B cell (primary cell): ENCODE measurements around the gene ZMYM4. TPM values are rescaled to one million over a fixed set of nuclear protein-coding genes. Genes with fewer than 3 reads are reported as not detected.
"Not testable (repeated sequence)": the region's sequence is repeated elsewhere in the genome, so short reads cannot be mapped to it uniquely, and the experiment has no call there.

Experiments used
- ATAC-seq: fragments of 200-7000 bp; cut with Tn5 transposase; one replicate; pipeline ENCODE4 v1.10.0; 2021; ENCODE audit warnings: low read depth, mild to moderate bottlenecking, moderate number of reproducible peaks, moderate library complexity
- CTCF ChIA-PET: fragments of 350-600 bp; sonication (Branson Sonifier 250); formaldehyde crosslinking; loops from one replicate; lab custom pipeline; 2021; ENCODE audit warnings: antibody characterized with exemption, inconsistent platforms; lab: Charles Lee
- POLR2A ChIA-PET: fragments of 350-600 bp; sonication (Branson Sonifier 250); formaldehyde crosslinking; loops from one replicate; lab custom pipeline; 2021; ENCODE audit warnings: antibody characterized with exemption; lab: Charles Lee
- DNase-seq: peaks from one replicate; pipeline ENCODE4 v3.0.0; 2013
- H2AFZ ChIP-seq: 2 replicates; pipeline ENCODE4 v1.6.1; 2012; ENCODE audit warnings: mild to moderate bottlenecking, low read depth, low read length; ENCODE audit not compliant: insufficient read depth, poor library complexity, severe bottlenecking
- H3K27ac ChIP-seq, 2 donors: 1 replicate in 1 of 2; 2 replicates in 1 of 2; pipeline ENCODE4 v1.5.1; 2012 to 2013; ENCODE audit warnings: low read length in 2 of 2, mild to moderate bottlenecking in 2 of 2, moderate library complexity in 1 of 2
- H3K27me3 ChIP-seq, 4 experiments: fragments of 200-600 bp in 1 of 4; sonication (generic) in 1 of 4; replicated peaks in 1 of 4; 1 replicate in 2 of 4; 2 replicates in 2 of 4; pipeline versions ENCODE4 v1.6.1 to v1.7.0; 2013 to 2016; ENCODE audit warnings: low read length in 3 of 4, mild to moderate bottlenecking in 2 of 4, mixed read lengths in 1 of 4, moderate library complexity in 1 of 4; ENCODE audit not compliant: insufficient read depth in 4 of 4, control insufficient read depth in 3 of 4; ENCODE audit errors: control extremely low read depth in 1 of 4
- H3K36me3 ChIP-seq, 2 experiments: replicated peaks in 1 of 2; 1 replicate in 1 of 2; 2 replicates in 1 of 2; pipeline versions ENCODE4 v1.6.1 to v1.7.1; 2013; ENCODE audit warnings: low read length in 1 of 2; ENCODE audit not compliant: insufficient read depth in 2 of 2, control insufficient read depth in 1 of 2; ENCODE audit errors: control extremely low read depth in 1 of 2, extremely low read depth in 1 of 2
- H3K4me1 ChIP-seq, 2 donors: fragments of 200-600 bp in 1 of 2; sonication (generic) in 1 of 2; 1 replicate in 1 of 2; 2 replicates in 1 of 2; pipeline versions ENCODE4 v1.5.1 to v1.6.1; 2013 to 2017; ENCODE audit warnings: low read length in 2 of 2; ENCODE audit not compliant: control insufficient read depth in 2 of 2, insufficient read depth in 2 of 2
- H3K4me2 ChIP-seq: replicated peaks from 2 replicates; pipeline ENCODE3; 2012; ENCODE audit warnings: mild to moderate bottlenecking, low read depth, low read length; ENCODE audit not compliant: poor library complexity, severe bottlenecking
- H3K4me3 ChIP-seq, 5 experiments: fragments of 200-600 bp in 1 of 5; sonication (generic) in 1 of 5; 1 replicate in 3 of 5; 2 replicates in 2 of 5; pipeline versions ENCODE4 v1.5.1 to v1.7.0; 2011 to 2016; ENCODE audit warnings: low read length in 4 of 5, mild to moderate bottlenecking in 4 of 5, low read depth in 2 of 5, control low read depth in 1 of 5, moderate library complexity in 1 of 5; ENCODE audit not compliant: insufficient read depth in 1 of 5; ENCODE audit errors: control extremely low read depth in 1 of 5, extremely low read depth in 1 of 5
- H3K79me2 ChIP-seq: fragments of 200-600 bp; sonication (generic); one replicate; pipeline ENCODE4 v1.6.0; 2016; ENCODE audit warnings: low read length; ENCODE audit not compliant: control insufficient read depth, insufficient read depth
- H3K9ac ChIP-seq: fragments of 200-600 bp; sonication (generic); 2 replicates; pipeline ENCODE4 v1.6.1; 2017; ENCODE audit warnings: mild to moderate bottlenecking, low read length, moderate library complexity
- H3K9me3 ChIP-seq, 3 donors: one replicate each; pipeline versions ENCODE4 v1.6.1 to v1.7.1; 2013; ENCODE audit warnings: low read length in 2 of 3; ENCODE audit not compliant: control insufficient read depth in 2 of 3, insufficient read depth in 1 of 3; ENCODE audit errors: control extremely low read depth in 1 of 3
- H4K20me1 ChIP-seq: 2 replicates; pipeline ENCODE4 v1.6.0; 2012; ENCODE audit warnings: mild to moderate bottlenecking, low read length; ENCODE audit not compliant: insufficient read depth, control insufficient read depth, poor library complexity, severe bottlenecking
- H3K27ac Mint-ChIP-seq: one replicate; pipeline ENCODE4 v1.8.0; 2021; ENCODE audit warnings: mixed read lengths
- H3K27me3 Mint-ChIP-seq: one replicate; pipeline ENCODE4 v1.8.0; 2021; ENCODE audit warnings: mixed read lengths
- H3K4me1 Mint-ChIP-seq: one replicate; pipeline ENCODE4 v1.8.0; 2021; ENCODE audit warnings: mixed read lengths
- H3K4me3 Mint-ChIP-seq: one replicate; pipeline ENCODE4 v1.8.0; 2021; ENCODE audit warnings: mixed read lengths
- H3K9me3 Mint-ChIP-seq: one replicate; pipeline ENCODE4 v1.8.0; 2022; ENCODE audit warnings: mixed read lengths; ENCODE audit not compliant: insufficient read depth
- CTCF ChIP-seq: fragments of 200-600 bp; IDR thresholded peaks from one replicate; pipeline ENCODE4 v1.8.0; 2022; ENCODE audit warnings: antibody characterized with exemption, mild to moderate bottlenecking
- EZH2 ChIP-seq: IDR thresholded peaks from 2 replicates; pipeline ENCODE4 v1.6.1; 2012; ENCODE audit warnings: borderline replicate concordance, low read depth, mild to moderate bottlenecking, moderate library complexity, low read length; ENCODE audit not compliant: insufficient read depth, poor library complexity, severe bottlenecking
- WGBS: methylation state at CpG from one replicate; pipeline ENCODE4 v1.1.5; 2013; ENCODE audit warnings: missing lambda C conversion rate; ENCODE audit not compliant: insufficient coverage; 5-methylcytosine and 5-hydroxymethylcytosine counted together
- intact Hi-C: fragments of 100-400 bp; cut with micrococcal nuclease; formaldehyde crosslinking; loops from one replicate; pipeline ENCODE4 v1.10.0; 2022
- polyA plus RNA-seq: library from polyadenylated mRNA; depleted of rRNA; stranded (reverse); fragments of >200 nt; gene quantifications from 2 replicates; pipeline ENCODE4 v1.2.3, GENCODE V29; 2012
- total RNA-seq, 2 donors: library from RNA; stranded (reverse); fragments of 120-200 nt in 1 of 2; gene quantifications; 1 replicate in 1 of 2; 2 replicates in 1 of 2; pipeline versions ENCODE4 v1.2.3 to v1.2.4, GENCODE V29; 2013 to 2022

ZMYM4 gene
- total and polyA plus RNA-seq, 2 donors (not counting 1 experiment from before 2014, with no cell fraction given) = 7.2 to 45.2 TPM

- Histone ChIP-seq H3K36me3 (peaks cover 13 to 51% of the 10 kb centered on the region in 2 experiments), H3K9me3 (peaks cover 0 to 10% (median 3%) of the 10 kb centered on the region in 3 donors), H2AFZ (no peak overlapping the region), H3K4me2 (no peak overlapping the region), H3K4me1 (no peaks in the 10 kb centered on the region), H4K20me1 (no peaks in the 10 kb centered on the region), H3K9ac (no peak overlapping the region), H3K79me2 (no peaks in the 10 kb centered on the region), H3K27me3 (no peaks in the 10 kb centered on the region), H3K27ac (no peak overlapping the region), H3K4me3 (no peak overlapping the region)
- ATAC-seq = no peak
- Mint-ChIP-seq H3K27ac (no peak overlapping the region), H3K4me3 (no peak overlapping the region), H3K27me3 (no peaks in the 10 kb centered on the region), H3K9me3 (peaks cover 4% of the 10 kb centered on the region), H3K4me1 (no peaks in the 10 kb centered on the region)
- no peak for DNase-seq
- ChIA-PET CTCF (interaction anchor here (1.1 to 1.5 kb wide), 2 partner anchors 11 to 12 kb away, joined by 4 to 8 read pairs; no protein-coding TSS in a partner anchor), POLR2A (no interaction called here)
- TF ChIP-seq EZH2 (no peak), CTCF (no peak)
- 100% methylated on average over 2 of the region's 2 CpGs for WGBS
- intact Hi-C loops = no loop called here
These were observed 194.7 kb downstream of the ZMYM4 start for GRCh38 chr1:35463232-35463631.

GRCh38 chr1:35463749-35464148 is 195.2 kb downstream of the ZMYM4 start:
- H3K27me3 Mint-ChIP-seq, H3K4me1 ChIP-seq, H3K27me3 ChIP-seq, H3K27ac ChIP-seq, H3K79me2 ChIP-seq, POLR2A ChIA-PET, DNase-seq, H3K4me3 ChIP-seq, ATAC-seq, intact Hi-C loops, H3K27ac Mint-ChIP-seq, H3K9me3 Mint-ChIP-seq, H3K4me3 Mint-ChIP-seq, H2AFZ ChIP-seq, H4K20me1 ChIP-seq, H3K4me1 Mint-ChIP-seq, H3K4me2 ChIP-seq, H3K9ac ChIP-seq: not testable (repeated sequence)
- Histone ChIP-seq H3K36me3 (peaks cover 13 to 54% of the 10 kb centered on the region in 2 experiments), H3K9me3 (peaks cover 0 to 10% (median 3%) of the 10 kb centered on the region in 3 donors)
- CTCF ChIA-PET = interaction anchor here (1.1 to 1.5 kb wide), 2 partner anchors 11 to 13 kb away, joined by 4 to 8 read pairs; no protein-coding TSS in a partner anchor
- 100% methylated on average over 1 of the region's 2 CpGs for WGBS
